Fibroblast of lung (primary cell): ENCODE data around the gene KRT74. TPM values are rescaled to one million over a fixed set of nuclear protein-coding genes. Genes with fewer than 3 reads are reported as not detected.

Experiments used
- DNase-seq, 2 donors: peaks; one replicate each; pipeline versions ENCODE4 v3.0.0 to v3.0.0-alpha.2; 2010; ENCODE audit warnings: low read depth in 2 of 2
- H2AFZ ChIP-seq: 2 replicates; pipeline ENCODE4 v1.5.1; 2012; ENCODE audit warnings: low read length, control low read depth, inconsistent platforms
- H3K27ac ChIP-seq: 2 replicates; pipeline ENCODE4 v1.5.1; 2011; ENCODE audit warnings: low read length, control low read depth; ENCODE audit not compliant: insufficient read depth
- H3K27me3 ChIP-seq: 2 replicates; pipeline ENCODE4 v1.5.1; 2011; ENCODE audit warnings: mild to moderate bottlenecking, low read length; ENCODE audit not compliant: control insufficient read depth, insufficient read depth
- H3K36me3 ChIP-seq: 2 replicates; pipeline ENCODE4 v1.5.1; 2011; ENCODE audit warnings: low read length; ENCODE audit not compliant: control insufficient read depth, insufficient read depth
- H3K4me1 ChIP-seq: 2 replicates; pipeline ENCODE4 v1.5.1; 2011; ENCODE audit warnings: low read length; ENCODE audit not compliant: control insufficient read depth, insufficient read depth; ENCODE audit errors: extremely low read depth
- H3K4me2 ChIP-seq: 2 replicates; pipeline ENCODE4 v1.5.1; 2011; ENCODE audit warnings: low read length, control low read depth; ENCODE audit not compliant: insufficient read depth; ENCODE audit errors: extremely low read depth
- H3K4me3 ChIP-seq, 4 experiments: fragments of 200-600 bp in 1 of 4; sonication (generic) in 1 of 4; replicated peaks in 1 of 4; 2 replicates each; pipeline ENCODE4 v1.5.1; 2011 to 2016; ENCODE audit warnings: low read length in 4 of 4, low read depth in 3 of 4, mild to moderate bottlenecking in 3 of 4, control low read depth in 2 of 4, inconsistent platforms in 1 of 4, mixed read lengths in 1 of 4; ENCODE audit not compliant: insufficient read depth in 1 of 4; ENCODE audit errors: control extremely low read depth in 1 of 4
- H3K79me2 ChIP-seq: 2 replicates; pipeline ENCODE4 v1.5.1; 2012; ENCODE audit warnings: mild to moderate bottlenecking, low read length, inconsistent platforms; ENCODE audit not compliant: control insufficient read depth, insufficient read depth
- H3K9ac ChIP-seq: 2 replicates; pipeline ENCODE4 v1.5.1; 2011; ENCODE audit warnings: mild to moderate bottlenecking, low read length, control low read depth; ENCODE audit not compliant: insufficient read depth
- H3K9me3 ChIP-seq: 2 replicates; pipeline ENCODE4 v1.5.1; 2012; ENCODE audit warnings: low read depth, low read length; ENCODE audit not compliant: control insufficient read depth, insufficient read depth
- H4K20me1 ChIP-seq: 2 replicates; pipeline ENCODE4 v1.5.1; 2011; ENCODE audit warnings: low read length; ENCODE audit not compliant: control insufficient read depth, insufficient read depth; ENCODE audit errors: extremely low read depth
- CTCF ChIP-seq, 2 donors: IDR thresholded peaks in 1 of 2; conservative IDR thresholded peaks in 1 of 2; 1 replicate in 1 of 2; 2 replicates in 1 of 2; pipeline ENCODE4 v1.5.1; 2011 to 2012; ENCODE audit warnings: low read length in 2 of 2, control low read depth in 1 of 2, inconsistent platforms in 1 of 2, low read depth in 1 of 2, mild to moderate bottlenecking in 1 of 2
- EZH2 ChIP-seq: IDR thresholded peaks from 2 replicates; pipeline ENCODE4 v1.5.1; 2012; ENCODE audit warnings: low read length, control low read depth, mild to moderate bottlenecking; ENCODE audit errors: missing control alignments
- polyA plus RNA-seq, 2 donors: library from polyadenylated mRNA; depleted of rRNA in 1 of 2; stranded (reverse) in 1 of 2; unstranded in 1 of 2; fragments of >200 nt; gene quantifications; 2 replicates each; pipeline ENCODE4 v1.2.1, GENCODE V29; 2011 to 2012; ENCODE audit warnings: missing spikeins in 1 of 2
- total RNA-seq: library from RNA; depleted of rRNA; stranded (reverse); fragments of >200 nt; gene quantifications from 2 replicates; pipeline ENCODE4 v1.2.1, GENCODE V29; 2014

KRT74 gene
- total and polyA plus RNA-seq, 2 donors (not counting 1 experiment from before 2014, with no cell fraction given) = not detected

- Histone ChIP-seq H2AFZ (no peak overlapping the region), H3K4me1 (no peaks in the 10 kb centered on the region), H3K4me3 (no peak overlapping the region), H3K36me3 (no peaks in the 10 kb centered on the region), H3K9ac (no peak overlapping the region), H4K20me1 (no peaks in the 10 kb centered on the region), H3K4me2 (no peak overlapping the region), H3K79me2 (no peaks in the 10 kb centered on the region), H3K9me3 (no peaks in the 10 kb centered on the region), H3K27me3 (no peaks in the 10 kb centered on the region), H3K27ac (no peak overlapping the region)
- TF ChIP-seq EZH2 = no peak
- TF ChIP-seq CTCF (conservative IDR thresholded peaks at IDR 0.05 in 1 of 2, IDR thresholded peaks at IDR 0.05 in 1 of 2; ENCODE audit: low read depth in 1 of 2, low read length in 2 of 2) = no peak
- no peak for DNase-seq
Measured at GRCh38 chr12:52585066-52585465, 11.4 kb upstream of the KRT74 start.

GRCh38 chr12:52584156-52584682 lies 10.6 kb upstream of the KRT74 start:
- no peak for DNase-seq
- H3K4me3 ChIP-seq = no peak overlapping the region
- no peaks in the 10 kb centered on the region for H3K4me1 ChIP-seq
- no peaks in the 10 kb centered on the region for H3K27me3 ChIP-seq
- no peaks in the 10 kb centered on the region for H3K36me3 ChIP-seq
- no peaks in the 10 kb centered on the region for H3K79me2 ChIP-seq
- no peaks in the 10 kb centered on the region for H4K20me1 ChIP-seq
- no peak overlapping the region for H3K9ac ChIP-seq
- TF ChIP-seq EZH2 = no peak
- no peak for TF ChIP-seq CTCF (conservative IDR thresholded peaks at IDR 0.05 in 1 of 2, IDR thresholded peaks at IDR 0.05 in 1 of 2; ENCODE audit: low read depth in 1 of 2, low read length in 2 of 2)
- no peak overlapping the region for H3K4me2 ChIP-seq
- no peak overlapping the region for H3K27ac ChIP-seq
- H2AFZ ChIP-seq = no peak overlapping the region
- H3K9me3 ChIP-seq = no peaks in the 10 kb centered on the region

- peak; percentile 77 to 82 for TF ChIP-seq CTCF (conservative IDR thresholded peaks at IDR 0.05 in 1 of 2, IDR thresholded peaks at IDR 0.05 in 1 of 2; ENCODE audit: low read depth in 1 of 2, low read length in 2 of 2)
- no peak for TF ChIP-seq EZH2
- H3K79me2 ChIP-seq = no peaks in the 10 kb centered on the region
- no peak overlapping the region for H2AFZ ChIP-seq
- no peak overlapping the region for H3K4me3 ChIP-seq
- H3K9ac ChIP-seq = no peak overlapping the region
- H4K20me1 ChIP-seq = no peaks in the 10 kb centered on the region
- peak; percentile 27 to 45 for DNase-seq
- H3K9me3 ChIP-seq = no peaks in the 10 kb centered on the region
- no peaks in the 10 kb centered on the region for H3K4me1 ChIP-seq
- H3K4me2 ChIP-seq = no peak overlapping the region
- no peak overlapping the region for H3K27ac ChIP-seq
- H3K36me3 ChIP-seq = no peaks in the 10 kb centered on the region
- H3K27me3 ChIP-seq = no peaks in the 10 kb centered on the region
Measured at GRCh38 chr12:52582971-52583456, 9.4 kb upstream of the KRT74 start.
